PC-9 (cell line): ENCODE measurements around the gene RIMBP2.

Experiments used
- CTCF ChIP-seq: fragments of 200-600 bp; sonication (generic); conservative IDR thresholded peaks from 2 replicates; pipeline ENCODE4 v1.6.1; 2017; ENCODE audit warnings: mixed run types, antibody characterized with exemption, mild to moderate bottlenecking, moderate library complexity
- EZH2 ChIP-seq: fragments of 200-600 bp; sonication (generic); IDR thresholded peaks from 2 replicates; pipeline ENCODE4 v1.8.0; 2017; ENCODE audit warnings: antibody characterized with exemption, low read depth

DNA sequence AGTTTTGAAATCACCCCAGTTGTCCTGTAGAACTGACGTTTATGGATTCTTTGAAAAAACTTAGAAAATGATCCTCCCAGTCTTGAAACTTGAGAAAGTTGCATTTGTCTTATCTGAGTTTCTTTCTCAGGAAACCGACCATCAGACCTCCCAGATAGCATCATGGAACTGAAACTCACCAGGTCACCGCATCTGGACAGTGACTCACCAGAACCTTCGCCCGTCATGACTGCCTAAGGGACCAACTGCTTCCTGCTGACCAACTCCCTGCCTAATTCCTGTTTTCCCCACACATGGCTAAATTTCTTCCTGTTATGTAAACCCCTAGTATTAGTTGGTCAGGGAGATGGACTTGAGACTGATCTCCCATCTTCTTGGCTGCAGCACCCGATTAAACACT lies 175.7 kb downstream of the RIMBP2 start:
- no peak for TF ChIP-seq CTCF
- TF ChIP-seq EZH2 = no peak
